Pulmonary artery endothelial cell (primary cell): ENCODE results near the gene NUDT19. TPM values are rescaled to one million over a fixed set of nuclear protein-coding genes. Genes with fewer than 3 reads are reported as not detected.
"Not testable (repeated sequence)": the region's sequence is repeated elsewhere in the genome, so short reads cannot be mapped to it uniquely, and the experiment has no call there.

ENCODE experiments used
- DNase-seq: peaks from one replicate; pipeline ENCODE4 v3.0.0-alpha.2; 2011; ENCODE audit warnings: low read depth, low spot score
- total RNA-seq: library from RNA; depleted of rRNA; stranded (reverse); fragments of >200 nt; gene quantifications from 2 replicates; pipeline ENCODE4 v1.2.3, GENCODE V29; 2014

Gene NUDT19
- total RNA-seq, 1 donor from 2014 or later, result 9.8 TPM

DNA sequence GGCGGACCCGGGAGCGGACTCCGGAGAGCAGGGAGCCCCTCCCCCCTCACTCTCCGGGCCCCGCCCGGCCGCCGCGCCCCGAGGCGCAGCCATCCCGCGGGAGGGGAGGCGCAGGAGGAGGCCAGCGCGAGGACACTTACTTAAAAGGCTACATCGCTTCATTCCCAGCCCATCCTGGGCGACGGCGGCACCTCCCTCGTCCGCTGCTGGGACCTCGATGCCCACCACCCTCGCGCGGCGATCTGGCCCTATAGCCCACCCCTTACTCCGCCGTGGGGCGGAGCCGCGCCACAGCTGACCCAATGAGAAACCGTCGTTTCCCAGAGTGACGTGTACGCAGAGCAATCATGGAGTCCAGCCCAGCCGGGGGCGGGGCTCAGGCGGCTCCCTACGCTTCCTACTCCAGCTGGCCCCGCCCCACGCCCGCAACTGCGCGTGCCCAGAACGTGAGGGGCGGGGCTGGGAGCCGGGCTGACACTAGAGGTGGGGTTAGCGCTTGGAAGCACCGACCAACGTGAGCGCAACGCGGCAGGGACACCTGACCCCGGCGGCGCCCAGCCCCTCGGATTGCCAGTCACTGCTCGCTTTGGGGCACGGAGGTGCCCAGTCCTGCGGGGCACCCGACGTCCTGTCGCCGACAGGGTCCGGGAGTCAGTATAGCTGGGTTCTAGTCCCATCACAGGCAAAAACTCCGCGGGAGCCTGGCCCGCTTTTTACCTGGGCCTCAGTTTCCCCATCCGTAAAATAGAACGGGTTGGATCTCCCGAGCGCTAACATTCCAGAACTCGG lies 16.5 kb upstream of the NUDT19 start, which contains the start of gene ANKRD27:
TSS of gene ANKRD27 (minus strand) at position 250 of the 789 bp plus-strand sequence. CDS start 16,165 bp downstream, outside the sequence.
- DNase-seq, result peak; percentile 88

DNA sequence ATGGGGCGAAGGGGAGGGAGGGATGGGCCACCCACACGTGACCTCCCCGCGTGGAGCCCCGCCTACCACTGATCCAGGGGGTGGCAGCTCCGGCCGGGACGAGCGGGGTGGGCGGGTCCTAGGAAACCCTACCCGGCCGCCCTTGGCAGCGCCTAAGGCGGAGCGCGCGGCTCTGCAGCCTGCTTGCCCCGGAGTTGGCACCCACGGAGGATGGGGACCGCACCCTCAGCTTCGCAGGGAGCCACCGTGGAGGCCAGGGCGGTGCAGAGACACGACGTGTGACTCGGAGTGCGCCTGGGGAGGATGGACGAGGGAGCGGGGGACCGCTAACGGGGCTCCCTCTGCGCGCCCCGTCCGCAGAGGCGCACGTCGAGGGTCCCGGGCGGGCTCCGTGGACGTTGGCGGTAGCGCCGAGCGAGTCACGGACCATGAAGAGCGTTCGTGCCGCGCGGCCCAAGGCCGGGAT lies 15.9 kb upstream of the NUDT19 start, which contains the start of gene RGS9BP:
TSS of gene RGS9BP (plus strand) at position 129 of the 466 bp plus-strand sequence. CDS start 416 bp downstream, outside the sequence.
- peak; percentile 37 for DNase-seq

DNA sequence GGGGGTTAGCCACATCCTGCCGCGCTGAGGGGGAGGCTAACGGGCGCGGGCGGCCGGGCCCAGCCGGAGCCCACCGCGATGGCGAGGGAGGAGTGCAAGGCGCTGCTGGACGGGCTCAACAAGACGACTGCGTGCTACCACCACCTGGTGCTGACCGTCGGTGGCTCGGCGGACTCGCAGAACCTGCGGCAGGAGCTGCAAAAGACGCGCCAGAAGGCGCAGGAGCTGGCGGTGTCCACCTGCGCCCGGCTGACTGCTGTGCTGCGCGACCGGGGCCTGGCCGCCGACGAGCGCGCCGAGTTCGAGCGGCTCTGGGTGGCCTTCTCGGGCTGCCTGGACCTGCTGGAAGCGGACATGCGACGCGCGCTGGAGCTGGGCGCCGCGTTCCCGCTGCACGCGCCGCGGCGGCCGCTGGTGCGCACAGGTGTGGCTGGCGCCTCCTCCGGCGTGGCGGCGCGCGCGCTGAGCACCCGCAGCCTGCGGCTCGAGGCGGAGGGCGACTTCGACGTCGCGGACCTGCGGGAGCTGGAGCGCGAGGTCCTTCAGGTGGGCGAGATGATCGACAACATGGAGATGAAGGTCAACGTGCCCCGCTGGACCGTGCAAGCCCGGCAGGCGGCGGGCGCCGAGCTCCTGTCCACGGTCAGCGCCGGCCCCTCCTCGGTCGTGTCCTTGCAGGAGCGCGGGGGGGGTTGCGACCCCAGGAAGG lies 15.3 kb upstream of the NUDT19 start:
- DNase-seq, result no peak

DNA sequence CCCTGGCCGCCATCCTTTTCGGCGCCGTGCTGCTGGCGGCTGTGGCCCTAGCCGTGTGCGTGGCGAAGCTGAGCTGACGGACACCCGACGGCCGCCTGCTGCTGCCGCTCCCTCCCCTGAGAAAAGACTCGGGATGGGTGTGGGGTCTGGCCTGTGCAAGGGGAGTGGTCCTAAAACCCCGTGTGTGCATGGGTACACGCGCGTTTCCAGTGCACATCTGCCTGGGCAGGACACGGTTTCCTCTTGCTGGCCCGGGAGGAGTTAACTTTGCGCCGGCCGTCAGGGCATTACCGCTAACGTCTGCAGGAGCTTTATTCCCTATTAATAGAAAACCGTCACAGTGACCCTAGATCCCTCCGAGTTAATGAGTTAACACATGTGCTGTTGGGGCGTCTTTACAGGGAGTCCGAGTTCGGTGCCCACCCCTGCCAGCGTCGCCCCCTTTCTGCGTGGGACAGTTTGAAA lies 14.7 kb upstream of the NUDT19 start:
- DNase-seq, result no peak

DNA sequence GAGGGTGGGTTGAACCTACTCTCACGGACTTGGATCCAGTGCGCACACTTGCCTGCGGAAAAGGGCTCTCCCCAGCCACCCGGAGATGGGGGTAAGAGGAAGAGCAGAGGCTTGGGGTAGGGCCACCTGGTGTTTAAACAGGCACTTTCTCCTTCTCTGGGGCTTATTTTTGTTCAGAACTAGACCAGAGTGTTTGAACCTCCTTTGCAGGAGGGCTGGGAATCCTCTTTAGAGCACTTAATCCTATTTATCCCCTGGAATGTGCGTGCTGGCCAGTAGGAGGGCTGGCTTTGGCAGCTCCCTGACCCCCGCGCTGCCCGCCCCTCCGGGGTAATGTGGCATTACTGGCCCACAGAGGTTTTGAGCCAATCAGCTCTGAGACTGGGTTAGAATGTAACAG lies 14.0 kb upstream of the NUDT19 start:
- no peak for DNase-seq

DNA sequence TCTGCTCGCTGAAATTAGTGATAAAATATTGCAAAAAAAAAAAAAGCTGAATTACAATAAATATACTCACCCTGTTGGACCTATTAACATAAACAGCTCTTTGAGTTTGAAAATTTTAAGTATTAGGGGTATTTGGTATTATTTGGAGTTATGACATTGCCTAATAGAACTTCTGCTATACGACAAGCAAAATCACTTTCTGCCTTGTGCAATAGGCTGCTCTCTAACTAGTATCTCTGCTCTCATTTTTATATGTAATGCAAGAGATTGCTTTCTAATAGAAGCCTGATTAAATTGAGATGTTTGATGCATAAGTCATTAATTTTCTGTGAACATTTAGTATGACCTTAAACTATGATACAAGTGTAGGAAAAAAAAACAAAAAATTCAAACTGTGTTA lies 10.6 kb upstream of the NUDT19 start:
- no peak for DNase-seq

DNA sequence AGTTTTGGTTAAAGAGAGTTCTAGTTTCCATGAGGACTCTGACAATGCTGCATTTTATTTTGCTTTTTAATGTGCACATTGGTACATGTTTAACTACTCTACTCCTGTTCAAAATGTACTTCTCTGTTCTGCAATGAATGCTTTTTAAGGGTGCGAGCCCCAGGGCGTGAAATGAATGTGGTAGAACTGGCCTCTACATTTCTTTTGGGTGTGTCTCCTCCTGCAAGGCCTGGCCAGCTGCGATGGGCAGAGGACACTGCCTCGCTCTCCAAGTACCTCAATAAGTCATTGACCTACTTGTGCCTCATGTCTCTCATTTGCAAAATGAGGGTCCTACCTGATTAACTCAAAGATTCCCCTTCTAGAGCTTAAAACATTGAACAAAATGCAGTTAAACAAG lies 9.3 kb upstream of the NUDT19 start:
- no peak for DNase-seq

DNA sequence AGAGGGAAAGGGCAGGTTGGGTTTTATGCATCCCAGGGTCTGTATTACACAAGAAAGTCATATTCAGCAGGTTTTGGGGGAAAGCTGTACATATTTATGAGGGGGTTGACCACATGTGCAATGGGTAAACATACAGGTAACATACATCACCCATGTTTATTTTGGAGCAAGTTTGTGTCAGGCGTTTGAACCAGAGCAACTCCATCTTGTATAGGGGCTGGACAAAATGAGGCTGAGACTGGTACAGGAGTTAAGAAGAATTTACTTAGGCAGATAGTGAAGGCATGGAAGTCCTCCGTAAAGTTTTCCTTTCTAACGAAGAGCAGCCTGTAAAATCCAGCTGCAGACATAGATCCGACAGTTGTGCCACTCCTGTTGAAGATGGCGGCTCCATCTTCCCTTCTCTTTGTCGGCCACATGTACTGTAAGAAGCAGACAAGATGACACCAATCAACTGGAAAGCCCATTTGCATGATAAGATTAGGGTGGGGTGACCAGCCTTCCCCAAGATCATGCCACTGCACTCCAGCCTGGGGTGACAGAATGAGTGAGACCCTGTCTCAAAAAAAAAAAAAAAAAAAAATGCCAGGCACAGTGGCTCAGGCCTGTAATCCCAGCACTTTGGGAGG lies 4.7 kb upstream of the NUDT19 start:
- no peak for DNase-seq

DNA sequence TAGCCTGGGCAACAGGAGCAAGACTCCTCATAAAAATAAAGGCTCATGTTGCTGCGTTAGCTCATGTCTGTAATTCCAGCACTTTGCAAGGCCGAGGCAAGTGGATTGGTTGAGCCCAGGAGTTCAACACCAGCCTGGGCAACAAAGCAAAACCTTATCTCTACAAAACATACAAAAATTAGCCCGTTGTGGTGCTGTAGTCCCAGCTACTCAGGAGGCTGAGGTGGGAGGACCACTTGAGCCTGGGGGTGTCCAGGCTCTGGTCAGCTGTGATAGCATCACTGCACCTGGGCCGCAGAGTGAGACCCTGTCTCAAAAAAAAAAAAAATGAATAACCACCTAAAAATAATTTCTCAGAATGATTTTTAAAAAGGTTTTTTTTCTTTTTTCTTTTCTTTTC lies 3.9 kb upstream of the NUDT19 start:
- no peak for DNase-seq

DNA sequence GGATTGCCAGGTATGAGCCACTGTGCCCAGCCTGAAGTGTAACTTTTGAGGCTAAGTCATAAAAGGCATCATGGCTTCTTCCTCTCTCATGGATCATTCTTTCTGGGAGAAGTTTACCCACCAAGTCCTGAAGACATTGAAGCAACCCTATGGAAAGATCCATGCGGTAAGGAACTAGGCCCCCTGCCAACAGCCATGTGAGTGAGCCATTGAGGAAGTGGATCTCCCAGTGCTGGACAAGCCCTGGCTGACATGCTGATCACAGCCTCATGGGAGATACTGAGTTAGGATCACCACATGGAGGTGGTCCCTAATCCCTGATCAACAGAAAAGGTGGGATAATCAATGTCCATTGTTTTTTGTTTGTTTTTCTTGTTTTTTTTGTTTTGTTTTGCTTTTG lies 3.3 kb upstream of the NUDT19 start:
- no peak for DNase-seq

DNA sequence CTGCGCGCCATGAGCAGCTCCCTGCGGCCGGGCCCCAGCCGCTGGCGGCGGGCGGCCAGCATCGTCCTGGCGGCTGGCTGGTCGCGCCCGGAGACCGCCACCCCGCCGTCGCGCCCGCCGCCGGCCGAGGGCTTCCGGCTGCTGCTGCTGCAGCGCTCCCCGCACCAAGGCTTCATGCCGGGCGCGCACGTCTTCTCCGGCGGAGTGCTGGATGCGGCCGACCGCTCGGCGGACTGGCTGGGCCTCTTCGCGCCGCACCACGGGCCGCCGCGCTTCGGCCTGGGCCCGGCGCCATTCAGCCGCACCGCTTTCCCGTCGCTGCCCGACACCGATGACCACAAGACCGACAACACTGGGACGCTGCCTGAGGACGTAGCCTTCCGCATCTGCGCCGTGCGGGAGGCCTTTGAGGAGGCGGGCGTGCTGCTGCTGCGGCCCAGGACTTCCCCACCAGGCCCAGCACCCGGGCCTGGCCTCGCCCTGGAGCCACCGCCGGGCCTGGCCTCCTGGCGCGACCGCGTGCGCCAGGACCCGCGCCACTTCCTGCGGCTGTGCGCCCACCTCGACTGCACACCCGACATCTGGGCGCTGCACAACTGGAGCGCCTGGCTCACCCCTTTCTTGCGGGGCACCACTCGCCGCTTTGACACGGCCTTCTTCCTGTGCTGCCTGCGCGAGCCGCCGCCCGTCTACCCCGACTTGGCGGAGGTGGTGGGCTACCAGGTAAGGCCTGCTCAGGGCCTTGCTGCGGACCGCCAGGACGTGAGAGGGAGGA lies 518 bp downstream of the NUDT19 start:
- DNase-seq, result peak; percentile 51

DNA sequence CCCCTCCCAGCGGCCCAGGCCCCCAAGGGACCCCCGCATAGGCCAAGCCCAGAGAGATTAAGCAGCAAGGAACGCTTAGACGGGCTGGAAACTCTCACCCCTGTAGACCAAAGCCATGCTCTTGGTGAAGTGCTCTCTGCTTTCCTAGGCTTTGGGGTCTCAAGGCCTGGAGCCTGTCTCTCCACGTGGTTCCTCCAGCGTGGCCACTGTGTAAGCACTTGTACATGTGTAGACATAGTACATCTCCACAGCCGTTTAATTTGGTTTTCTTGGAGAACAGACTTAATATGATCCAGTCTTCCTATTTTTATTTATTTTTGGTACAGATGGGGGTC lies 1.1 kb downstream of the NUDT19 start:
- no peak for DNase-seq

DNA sequence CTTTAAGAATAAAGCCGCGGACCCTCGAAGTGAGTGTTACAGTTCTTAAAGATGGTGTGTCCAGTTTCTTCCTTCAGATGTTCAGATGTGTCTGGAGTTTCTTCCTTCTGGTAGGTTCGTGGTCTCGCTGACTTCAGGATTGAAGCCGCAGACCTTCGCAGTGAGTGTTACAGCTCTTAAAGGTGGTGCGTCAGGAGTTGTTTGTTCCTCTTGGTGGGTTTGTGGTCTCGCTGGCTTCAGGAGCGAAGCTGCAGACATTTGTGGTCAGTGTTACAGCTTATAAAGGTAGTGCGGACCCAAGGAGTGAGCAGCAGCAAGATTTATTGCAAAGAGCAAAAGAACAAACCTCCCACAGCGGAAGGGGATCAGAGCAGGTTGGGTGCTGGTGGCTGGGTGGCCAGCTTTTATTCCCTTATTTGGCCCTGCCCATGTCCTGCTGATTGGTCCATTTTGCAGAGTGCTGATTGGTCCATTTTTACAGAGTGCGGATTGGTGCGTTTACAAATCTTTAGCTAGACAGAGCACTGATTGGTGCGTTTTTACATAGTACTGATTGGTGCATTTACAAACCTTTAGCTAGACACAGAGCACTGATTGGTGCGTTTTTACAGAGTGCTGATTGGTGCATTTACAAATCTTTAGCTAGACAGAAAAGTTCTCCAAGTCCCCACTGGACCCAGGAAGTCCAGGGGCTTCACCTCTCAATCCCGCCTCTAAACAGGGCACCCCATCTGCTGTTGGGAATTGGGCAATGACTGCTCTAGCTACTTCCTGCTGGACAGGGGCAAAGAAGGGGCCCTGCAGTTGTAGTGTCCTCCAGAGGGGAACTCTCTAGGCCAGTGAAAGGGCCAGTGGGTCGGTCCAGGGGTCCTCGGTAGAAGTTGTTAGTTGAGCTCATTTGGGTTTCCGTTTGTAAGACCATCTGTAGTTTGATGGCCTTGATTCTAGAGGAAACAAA lies 1.8 kb downstream of the NUDT19 start:
- DNase-seq, result not testable (repeated sequence)

DNA sequence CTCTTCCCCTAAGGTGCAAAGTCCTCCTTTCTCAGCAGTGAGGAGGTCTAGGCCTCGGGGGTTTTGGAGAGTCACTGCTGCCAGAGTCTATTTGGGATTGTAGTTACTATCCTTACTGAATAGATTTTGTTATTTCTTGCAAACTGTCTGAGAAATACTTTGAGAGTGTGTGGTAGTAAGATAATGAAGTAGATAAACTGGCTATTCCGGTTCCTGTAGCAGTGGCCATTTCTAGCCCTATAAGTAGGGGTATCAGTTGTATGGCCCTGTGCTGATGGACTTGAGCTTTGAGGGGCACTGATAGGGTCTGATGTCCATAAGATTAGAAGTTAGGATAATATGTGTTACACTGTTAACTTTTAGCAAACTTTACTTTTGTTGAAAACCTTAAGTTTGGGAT lies 2.7 kb downstream of the NUDT19 start:
- DNase-seq, result not testable (repeated sequence)

DNA sequence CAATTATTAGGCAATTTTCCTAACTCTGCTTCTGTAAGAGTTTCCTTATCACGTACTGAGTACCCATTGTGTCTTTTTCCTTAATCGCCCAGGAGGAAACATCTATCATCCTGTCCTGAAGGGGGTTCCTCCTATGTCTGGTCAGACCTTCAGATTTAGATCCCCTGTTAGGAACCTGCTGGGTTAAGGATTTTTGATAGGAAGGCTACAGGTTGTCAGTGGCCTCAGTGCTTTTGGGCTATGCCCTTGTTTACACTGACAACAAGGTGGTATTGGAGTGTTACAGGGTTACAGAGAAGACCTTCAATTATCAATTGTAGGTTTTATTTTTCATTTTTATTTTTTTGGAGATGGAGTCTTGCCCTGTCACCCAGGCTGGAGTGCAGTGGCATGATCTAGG lies 3.2 kb downstream of the NUDT19 start:
- DNase-seq, result not testable (repeated sequence)

DNA sequence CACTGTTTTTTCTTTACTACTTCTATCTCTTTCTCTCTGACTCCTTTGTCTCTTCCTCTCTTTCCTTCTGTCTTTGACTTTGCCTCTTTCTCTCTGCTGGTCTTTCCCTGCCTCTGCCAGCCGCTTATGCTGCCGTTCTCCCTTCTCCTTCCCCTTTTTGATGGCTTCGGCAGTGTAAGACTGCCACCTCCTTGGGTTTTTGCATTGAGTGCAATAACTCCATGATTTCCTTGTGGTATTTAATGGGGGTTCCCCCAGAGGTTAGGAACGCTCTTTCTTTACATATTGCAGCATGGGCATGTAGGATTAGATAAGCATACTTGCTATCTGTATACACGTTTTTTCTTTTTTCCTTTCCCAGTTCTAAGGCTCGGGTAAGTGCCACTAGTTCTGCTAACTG lies 3.9 kb downstream of the NUDT19 start:
- DNase-seq, result not testable (repeated sequence)

DNA sequence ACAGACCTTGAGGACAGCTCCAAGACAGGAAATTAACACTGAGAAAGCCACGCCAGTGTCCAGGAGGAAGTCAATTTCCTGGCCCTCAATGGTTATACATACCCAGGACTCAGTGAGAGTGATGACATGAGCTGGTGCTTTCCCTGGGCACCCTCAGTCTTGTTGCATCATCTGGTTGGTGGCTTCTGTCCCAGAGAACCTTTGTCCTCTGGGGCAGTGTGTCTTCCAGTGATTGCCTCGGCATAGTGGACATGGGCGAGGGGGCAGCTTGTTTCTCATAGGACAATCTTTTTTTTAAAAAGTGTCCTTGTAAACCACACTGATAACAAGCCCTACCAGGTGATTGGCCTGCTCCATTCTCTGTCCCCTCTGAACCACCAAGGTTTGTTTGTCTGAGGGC lies 5.2 kb downstream of the NUDT19 start:
- DNase-seq, result not testable (repeated sequence)

DNA sequence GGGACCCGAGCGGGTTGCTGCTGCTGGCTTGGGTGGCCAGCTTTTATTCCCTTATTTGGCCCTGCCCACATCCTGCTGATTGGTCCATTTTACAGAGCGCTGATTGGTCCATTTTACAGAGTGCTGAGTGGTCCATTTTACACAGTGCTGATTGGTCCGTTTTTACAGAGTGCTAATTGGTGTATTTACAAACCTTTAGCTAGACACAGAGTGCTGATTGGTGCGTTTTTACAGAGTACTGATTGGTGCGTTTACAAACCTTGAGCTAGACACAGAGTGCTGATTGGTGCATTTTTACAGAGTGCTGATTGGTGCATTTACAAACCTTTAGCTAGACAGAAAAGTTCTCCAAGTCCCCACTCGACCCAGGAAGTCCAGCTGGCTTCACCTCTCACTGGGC lies 8.5 kb downstream of the NUDT19 start:
- not testable (repeated sequence) for DNase-seq

DNA sequence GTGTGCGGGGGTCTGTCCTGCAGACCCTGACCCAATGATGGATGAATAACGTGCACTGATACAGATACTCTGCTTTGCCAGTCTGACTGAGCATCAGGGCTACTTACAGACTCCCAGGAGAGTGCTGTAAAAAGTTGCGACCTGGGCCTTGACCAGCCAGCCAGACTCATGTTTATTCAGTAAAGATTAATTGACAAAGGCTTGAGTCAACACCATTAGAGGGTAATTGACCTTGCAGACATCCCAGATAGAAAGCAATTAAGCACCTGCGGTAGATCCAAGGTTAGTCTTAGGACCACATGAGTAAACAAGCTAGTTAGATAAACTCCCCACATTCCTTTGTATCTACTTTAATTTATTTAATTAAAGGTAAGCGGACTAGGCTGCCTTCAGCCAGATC lies 10.4 kb downstream of the NUDT19 start:
- DNase-seq, result no peak

DNA sequence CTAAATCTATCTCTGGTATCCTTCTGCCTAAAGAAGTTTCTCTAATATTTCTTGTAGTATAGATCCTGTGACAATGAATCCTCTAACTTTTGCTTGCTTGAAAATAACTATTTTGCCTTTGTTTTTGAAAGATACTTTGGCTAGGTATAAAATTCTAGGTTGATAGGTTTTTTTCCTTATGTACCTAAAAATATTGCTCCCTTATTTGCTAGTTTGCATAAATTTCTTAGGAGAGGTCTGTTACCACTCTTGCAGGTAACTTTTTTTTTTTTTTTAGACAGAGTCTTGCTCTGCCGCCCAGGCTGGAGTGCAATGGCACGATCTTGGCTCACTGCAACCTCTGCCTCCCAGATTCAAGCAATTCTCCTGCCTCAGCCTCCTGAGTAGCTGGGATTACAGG lies 12.4 kb downstream of the NUDT19 start:
- DNase-seq, result not testable (repeated sequence)
